Adrenal gland (tissue), 12 donors: Measurements from ENCODE around the gene PLEKHA7. TPM values are rescaled to one million over a fixed set of nuclear protein-coding genes. Genes with fewer than 3 reads are reported as not detected.
"Not testable (repeated sequence)": the region's sequence is repeated elsewhere in the genome, so short reads cannot be mapped to it uniquely, and the experiment has no call there.

Source experiments
- DNase-seq, 7 donors: peaks; one replicate each; pipeline ENCODE4 v3.0.0-alpha.2; 2019 to 2020
- H3K27ac ChIP-seq, 5 donors: fragments of 200-600 bp; sonication (generic) in 4 of 5; 1 replicate in 3 of 5; 2 replicates in 2 of 5; pipeline versions ENCODE4 v1.5.1 to v1.8.0; 2016 to 2020; ENCODE audit warnings: mild to moderate bottlenecking in 1 of 5
- H3K27me3 ChIP-seq: fragments of 200-600 bp; 2 replicates; pipeline ENCODE4 v1.8.0; 2021
- H3K36me3 ChIP-seq, 2 donors: fragments of 200-600 bp; replicated peaks in 1 of 2; 1 replicate in 1 of 2; 2 replicates in 1 of 2; pipeline versions ENCODE4 v1.5.1 to v1.8.0; 2018 to 2022
- H3K4me1 ChIP-seq, 2 donors: fragments of 200-600 bp; replicated peaks in 1 of 2; 1 replicate in 1 of 2; 2 replicates in 1 of 2; pipeline versions ENCODE4 v1.5.1 to v1.8.0; 2018 to 2021
- H3K4me3 ChIP-seq, 4 donors: fragments of 200-600 bp; sonication (generic) in 3 of 4; one replicate each; pipeline ENCODE4 v1.5.1; 2016 to 2018
- H3K9me3 ChIP-seq, 3 donors: fragments of 200-600 bp; sonication (generic) in 1 of 3; replicated peaks in 1 of 3; 1 replicate in 2 of 3; 2 replicates in 1 of 3; pipeline versions ENCODE4 v1.5.1 to v1.8.0; 2016 to 2021
- POLR2A ChIP-seq, 2 donors: fragments of 450-650 bp; IDR thresholded peaks; one replicate each; pipeline ENCODE4 v1.6.1; 2017; ENCODE audit warnings: antibody characterized with exemption in 2 of 2, mild to moderate bottlenecking in 2 of 2, moderate library complexity in 1 of 2
- WGBS, 4 donors: extraction: QIAGEN DNeasy Blood & Tissue Kit in 2 of 4; methylation state at CpG; one replicate each; pipeline versions ENCODE4 v1.1.5 to v1.1.7; 2013 to 2017; 5-methylcytosine and 5-hydroxymethylcytosine counted together
- intact Hi-C, 2 donors: fragments of 100-400 bp; cut with DNase I; formaldehyde crosslinking; loops; one replicate each; pipeline versions ENCODE4 v1.14.1 to v1.15.0; 2022 to 2023
- polyA plus RNA-seq, 3 donors: library from polyadenylated mRNA; stranded (reverse); fragments of 200-250 nt in 2 of 3; fragments of 350-450 nt in 1 of 3; fragmentation: Illumina TruSeq in 1 of 3; extraction: RNeasy Lipid Tissue Mini Kit (QIAGEN cat#74804) in 1 of 3; gene quantifications; one replicate each; pipeline ENCODE4 v1.2.3, GENCODE V29; 2013 to 2014
- total RNA-seq, 9 donors: library from RNA; depleted of rRNA in 4 of 9; stranded (reverse); fragments of >200 nt in 4 of 9; fragments of 120-200 nt in 1 of 9; fragmentation: NEBNext Ultra II Directional in 1 of 9; extraction: Animal tissue kit (Norgen Biotek cat#: 25700) in 1 of 9; gene quantifications; one replicate each; pipeline versions ENCODE4 v1.1.0 to v1.2.4, GENCODE V29; 2013 to 2023
- TF ChIP-seq, protein P1 (sequence below), 6 experiments: fragments of 450-650 bp in 4 of 6; fragments of 200-600 bp in 2 of 6; sonication (generic) in 1 of 6; IDR thresholded peaks; 1 replicate in 5 of 6; 2 replicates in 1 of 6; pipeline versions ENCODE4 v1.5.1 to v1.8.0; 2016 to 2021; ENCODE audit warnings: antibody characterized with exemption in 6 of 6, mild to moderate bottlenecking in 2 of 6, moderate library complexity in 1 of 6
- donor health status: healthy with polysubstance abuse.
- donor health status: Bipolar disorder and iron deficiency.
- donor health status: DM: yes; HTN: yes; CAD: no.
- donor health status: DM: no; HTN: no; CAD: no.
- donor health status: DM: no; HTN: no; CAD: no.
- donor health status: DM: yes; HTN: yes; CAD: no.

PLEKHA7 gene
- total and polyA plus RNA-seq, 12 donors: 0.54 to 23.7 (median 2.7) TPM

DNA sequence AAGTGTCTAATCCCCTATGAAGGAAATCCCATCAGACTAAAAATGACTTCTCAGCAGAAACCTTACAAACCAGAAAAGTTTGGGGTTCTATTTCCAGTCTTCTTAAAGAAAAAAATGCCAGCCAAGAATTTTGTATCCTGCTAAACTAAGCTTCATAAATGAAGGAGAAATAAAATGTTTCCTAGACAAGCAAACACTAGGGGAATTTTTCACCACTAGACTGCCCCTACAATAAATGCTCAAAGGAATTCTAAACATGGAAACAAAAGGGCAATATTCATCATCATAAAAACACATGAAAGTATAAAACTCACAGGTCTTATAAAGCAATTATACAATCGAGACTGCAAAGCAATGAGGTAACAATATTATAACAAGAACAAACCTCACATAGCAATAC is 124.3 kb downstream of the PLEKHA7 start:
- TF ChIP-seq, protein P1, sequence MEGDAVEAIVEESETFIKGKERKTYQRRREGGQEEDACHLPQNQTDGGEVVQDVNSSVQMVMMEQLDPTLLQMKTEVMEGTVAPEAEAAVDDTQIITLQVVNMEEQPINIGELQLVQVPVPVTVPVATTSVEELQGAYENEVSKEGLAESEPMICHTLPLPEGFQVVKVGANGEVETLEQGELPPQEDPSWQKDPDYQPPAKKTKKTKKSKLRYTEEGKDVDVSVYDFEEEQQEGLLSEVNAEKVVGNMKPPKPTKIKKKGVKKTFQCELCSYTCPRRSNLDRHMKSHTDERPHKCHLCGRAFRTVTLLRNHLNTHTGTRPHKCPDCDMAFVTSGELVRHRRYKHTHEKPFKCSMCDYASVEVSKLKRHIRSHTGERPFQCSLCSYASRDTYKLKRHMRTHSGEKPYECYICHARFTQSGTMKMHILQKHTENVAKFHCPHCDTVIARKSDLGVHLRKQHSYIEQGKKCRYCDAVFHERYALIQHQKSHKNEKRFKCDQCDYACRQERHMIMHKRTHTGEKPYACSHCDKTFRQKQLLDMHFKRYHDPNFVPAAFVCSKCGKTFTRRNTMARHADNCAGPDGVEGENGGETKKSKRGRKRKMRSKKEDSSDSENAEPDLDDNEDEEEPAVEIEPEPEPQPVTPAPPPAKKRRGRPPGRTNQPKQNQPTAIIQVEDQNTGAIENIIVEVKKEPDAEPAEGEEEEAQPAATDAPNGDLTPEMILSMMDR (IDR thresholded peaks at IDR 0.05): no peak
- TF ChIP-seq POLR2A (IDR thresholded peaks at IDR 0.05): no peak
- intact Hi-C loops: no loop called here
- Histone ChIP-seq H3K4me1 (no peaks in the 10 kb centered on the region), H3K27me3 (no peaks in the 10 kb centered on the region), H3K9me3 (peaks cover 0 to 8% (median 0%) of the 10 kb centered on the region in 3 donors), H3K27ac (no peak overlapping the region), H3K4me3 (no peak overlapping the region), H3K36me3 (no peaks in the 10 kb centered on the region)
- no peak for DNase-seq
- 77 to 97% (median 81%) methylated on average over 1 of the region's 1 CpG for WGBS, 4 donors

DNA sequence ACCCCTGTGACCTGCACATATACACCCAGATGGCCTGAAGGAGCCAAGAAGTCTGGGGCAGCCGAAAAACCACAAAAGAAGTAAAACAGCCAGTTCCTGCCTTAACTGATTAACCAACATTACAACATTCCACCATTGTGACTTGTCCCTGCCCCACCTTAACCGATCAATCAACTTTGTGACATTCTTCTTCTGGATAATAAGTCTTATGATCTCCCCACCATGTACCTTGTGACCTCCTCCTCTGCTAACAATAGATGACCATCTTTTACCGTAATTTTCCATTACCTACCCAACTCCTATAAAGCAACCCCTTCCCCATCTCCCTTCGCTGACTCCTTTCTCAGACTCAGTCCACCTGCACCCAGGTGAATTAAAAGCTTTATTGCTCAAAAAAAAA is 125.2 kb downstream of the PLEKHA7 start:
- H3K27me3 ChIP-seq, H3K27ac ChIP-seq, DNase-seq, intact Hi-C loops, H3K4me1 ChIP-seq, H3K4me3 ChIP-seq, H3K9me3 ChIP-seq, H3K36me3 ChIP-seq: not testable (repeated sequence)
- 88 to 99% (median 96%) methylated on average over 3 to 4 of the region's 4 CpGs for WGBS, 4 donors

DNA sequence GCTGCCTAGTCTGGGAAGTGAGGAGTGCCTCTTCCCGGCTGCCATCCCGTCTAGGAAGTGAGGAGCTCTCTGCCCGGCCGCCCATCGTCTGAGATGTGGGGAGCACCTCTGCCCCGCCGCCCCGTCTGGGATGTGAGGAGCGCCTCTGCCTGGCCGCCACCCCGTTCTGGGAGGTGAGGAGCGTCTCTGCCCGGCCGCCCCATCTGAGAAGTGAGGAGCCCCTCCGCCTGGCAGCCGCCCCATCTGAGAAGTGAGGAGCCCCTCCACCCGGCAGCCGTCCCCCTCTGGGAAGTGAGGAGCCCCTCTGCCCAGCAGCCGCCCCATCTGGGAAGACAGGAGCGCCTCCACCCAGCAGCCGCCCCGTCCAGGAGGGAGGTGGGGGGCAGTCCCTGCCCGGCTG is 126.3 kb downstream of the PLEKHA7 start:
- WGBS, 4 donors: 91 to 100% (median 92%) methylated on average over 5 to 23 of the region's 23 CpGs
- H3K36me3 ChIP-seq, DNase-seq, H3K27ac ChIP-seq, intact Hi-C loops, H3K4me3 ChIP-seq, H3K4me1 ChIP-seq, H3K27me3 ChIP-seq, H3K9me3 ChIP-seq: not testable (repeated sequence)

DNA sequence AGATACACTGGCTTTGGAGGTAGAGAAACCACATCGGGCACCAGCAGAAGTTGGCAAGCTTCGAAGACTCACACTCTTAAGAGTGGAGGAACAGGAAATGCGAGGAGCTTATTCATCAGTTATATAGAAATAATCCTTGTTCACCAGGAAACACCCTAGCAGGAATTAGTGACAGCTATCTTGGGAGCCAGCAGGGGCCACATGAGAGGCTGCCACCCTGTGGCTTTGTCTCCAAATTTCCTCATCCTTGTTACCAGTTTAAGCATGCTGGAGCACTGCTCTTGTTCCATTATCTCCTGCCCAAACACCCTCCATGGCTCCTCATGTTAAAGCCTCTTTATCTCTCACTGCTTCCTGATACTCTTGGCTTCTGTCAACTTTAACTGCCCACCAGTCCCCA is 131.0 kb downstream of the PLEKHA7 start:
- DNase-seq: peak in 3 of 7 donors; percentile 14 to 32 (median 19)
- Histone ChIP-seq H3K4me1 (peaks cover 15 to 20% of the 10 kb centered on the region in 2 donors), H3K27me3 (no peaks in the 10 kb centered on the region), H3K27ac (no peak overlapping the region), H3K36me3 (no peaks in the 10 kb centered on the region), H3K4me3 (no peak overlapping the region), H3K9me3 (no peaks in the 10 kb centered on the region)
- TF ChIP-seq POLR2A (IDR thresholded peaks at IDR 0.05): no peak
- TF ChIP-seq, protein P1 (IDR thresholded peaks at IDR 0.05): peak in 2 of 6 experiments; percentile 11 to 21
- intact Hi-C loops: no loop called here
- WGBS, 4 donors: 69 to 85% (median 77%) methylated on average over 3 of the region's 3 CpGs

DNA sequence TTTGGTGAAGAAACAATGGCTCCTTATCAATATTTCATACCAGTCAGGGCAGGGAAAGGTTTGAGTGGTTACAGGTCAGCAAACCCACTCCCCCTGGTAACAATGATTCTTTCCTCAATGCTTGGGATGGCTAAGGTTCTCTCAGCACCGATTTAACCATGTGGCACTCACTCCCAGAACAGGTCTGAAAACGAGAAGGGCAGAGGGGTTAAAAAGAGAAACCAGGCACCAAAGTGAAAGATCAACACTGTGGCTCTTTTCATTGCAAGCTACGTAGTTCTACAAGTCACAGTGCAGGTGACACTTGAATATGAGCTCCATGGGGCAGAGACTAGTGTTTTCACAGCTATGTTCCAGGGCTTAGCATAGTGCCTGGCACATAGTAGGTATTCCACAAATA is 132.4 kb downstream of the PLEKHA7 start:
- intact Hi-C loops: no loop called here
- Histone ChIP-seq H3K9me3 (no peaks in the 10 kb centered on the region), H3K27me3 (no peaks in the 10 kb centered on the region), H3K4me1 (peaks cover 15 to 20% of the 10 kb centered on the region in 2 donors), H3K27ac (no peak overlapping the region), H3K4me3 (no peak overlapping the region), H3K36me3 (no peaks in the 10 kb centered on the region)
- no peak for DNase-seq
- no peak for TF ChIP-seq POLR2A (IDR thresholded peaks at IDR 0.05)
- TF ChIP-seq, protein P1 (IDR thresholded peaks at IDR 0.05): no peak
- WGBS, 4 donors: 67 to 71% (median 70%) methylated on average over 3 of the region's 3 CpGs
